CD14-positive monocyte (primary cell): ENCODE data around the gene UBE2D4. TPM values are rescaled to one million over a fixed set of nuclear protein-coding genes. Genes with fewer than 3 reads are reported as not detected.

ENCODE experiments used
- DNase-seq, 3 donors: peaks; one replicate each; pipeline ENCODE4 v3.0.0-alpha.2; 2011 to 2022
- H2AFZ ChIP-seq: 2 replicates; pipeline ENCODE4 v1.6.0; 2012; ENCODE audit warnings: mild to moderate bottlenecking, low read depth, low read length, inconsistent platforms; ENCODE audit not compliant: insufficient read depth, poor library complexity, severe bottlenecking
- H3K27ac ChIP-seq, 2 donors: 1 replicate in 1 of 2; 2 replicates in 1 of 2; pipeline ENCODE4 v1.5.1; 2012 to 2013; ENCODE audit warnings: low read length in 2 of 2, control low read depth in 1 of 2, inconsistent platforms in 1 of 2, low read depth in 1 of 2, mild to moderate bottlenecking in 1 of 2
- H3K27me3 ChIP-seq, 2 donors: one replicate each; pipeline versions ENCODE4 v1.6.0 to v1.6.1; 2011 to 2013; ENCODE audit warnings: low read length in 2 of 2; ENCODE audit not compliant: control insufficient read depth in 2 of 2, insufficient read depth in 2 of 2
- H3K36me3 ChIP-seq, 2 donors: replicated peaks in 1 of 2; 1 replicate in 1 of 2; 2 replicates in 1 of 2; pipeline versions ENCODE4 v1.5.1 to v1.6.1; 2012 to 2013; ENCODE audit warnings: low read length in 2 of 2, control low read depth in 1 of 2, inconsistent platforms in 1 of 2, mild to moderate bottlenecking in 1 of 2; ENCODE audit not compliant: insufficient read depth in 2 of 2, control insufficient read depth in 1 of 2
- H3K4me1 ChIP-seq, 2 donors: 1 replicate in 1 of 2; 2 replicates in 1 of 2; pipeline versions ENCODE4 v1.5.1 to v1.6.1; 2012 to 2013; ENCODE audit warnings: low read length in 2 of 2, control low read depth in 1 of 2, inconsistent platforms in 1 of 2, mild to moderate bottlenecking in 1 of 2, moderate library complexity in 1 of 2; ENCODE audit not compliant: insufficient read depth in 2 of 2, control insufficient read depth in 1 of 2
- H3K4me2 ChIP-seq: replicated peaks from 2 replicates; pipeline ENCODE3; 2012; ENCODE audit warnings: low read length, moderate library complexity, mild to moderate bottlenecking; ENCODE audit not compliant: poor library complexity, severe bottlenecking; ENCODE audit errors: extremely low read depth
- H3K4me3 ChIP-seq, 3 experiments: fragments of 200-600 bp in 1 of 3; sonication (generic) in 1 of 3; replicated peaks in 1 of 3; 1 replicate in 2 of 3; 2 replicates in 1 of 3; pipeline ENCODE4 v1.5.1; 2011 to 2013; ENCODE audit warnings: low read length in 3 of 3, mild to moderate bottlenecking in 3 of 3, control low read depth in 2 of 3, low read depth in 2 of 3, inconsistent platforms in 1 of 3, moderate library complexity in 1 of 3
- H3K79me2 ChIP-seq: 2 replicates; pipeline ENCODE4 v1.6.0; 2012; ENCODE audit warnings: mild to moderate bottlenecking, control low read depth, inconsistent platforms, low read length, moderate library complexity; ENCODE audit not compliant: insufficient read depth
- H3K9ac ChIP-seq: 2 replicates; pipeline ENCODE4 v1.6.0; 2017; ENCODE audit warnings: low read length, mild to moderate bottlenecking; ENCODE audit not compliant: insufficient read depth, poor library complexity, severe bottlenecking
- H3K9me3 ChIP-seq, 2 donors: replicated peaks in 1 of 2; 1 replicate in 1 of 2; 2 replicates in 1 of 2; pipeline versions ENCODE4 v1.5.1 to v1.6.1; 2012 to 2013; ENCODE audit warnings: low read length in 2 of 2, control low read depth in 1 of 2; ENCODE audit not compliant: control insufficient read depth in 1 of 2, insufficient read depth in 1 of 2
- H4K20me1 ChIP-seq: 2 replicates; pipeline ENCODE4 v1.6.0; 2012; ENCODE audit warnings: mild to moderate bottlenecking, low read length, control low read depth, moderate library complexity; ENCODE audit not compliant: insufficient read depth
- H3K27ac Mint-ChIP-seq, 7 donors: one replicate each; pipeline ENCODE4 v1.8.0; 2020; ENCODE audit warnings: mild to moderate bottlenecking in 7 of 7, mixed read lengths in 7 of 7, moderate library complexity in 6 of 7, inconsistent platforms in 2 of 7
- H3K27me3 Mint-ChIP-seq, 3 donors: one replicate each; pipeline ENCODE4 v1.8.0; 2021 to 2022; ENCODE audit warnings: low read depth in 3 of 3, mild to moderate bottlenecking in 3 of 3, mixed read lengths in 3 of 3, moderate library complexity in 3 of 3, inconsistent platforms in 1 of 3
- H3K36me3 Mint-ChIP-seq, 2 donors: one replicate each; pipeline ENCODE4 v1.8.0; 2020; ENCODE audit warnings: mixed read lengths in 2 of 2, inconsistent platforms in 1 of 2, mild to moderate bottlenecking in 1 of 2
- H3K4me1 Mint-ChIP-seq: one replicate; pipeline ENCODE4 v1.8.0; 2020; ENCODE audit warnings: mild to moderate bottlenecking, mixed read lengths
- H3K4me3 Mint-ChIP-seq, 2 donors: one replicate each; pipeline ENCODE4 v1.8.0; 2020; ENCODE audit warnings: mild to moderate bottlenecking in 2 of 2, mixed read lengths in 2 of 2, moderate library complexity in 1 of 2
- H3K9me3 Mint-ChIP-seq, 7 donors: one replicate each; pipeline ENCODE4 v1.8.0; 2020 to 2022; ENCODE audit warnings: mixed read lengths in 7 of 7, mild to moderate bottlenecking in 6 of 7, moderate library complexity in 6 of 7, inconsistent platforms in 2 of 7
- WGBS: methylation state at CpG from one replicate; pipeline ENCODE4 v1.1.5; 2013; ENCODE audit warnings: missing lambda C conversion rate; ENCODE audit not compliant: insufficient coverage; 5-methylcytosine and 5-hydroxymethylcytosine counted together
- intact Hi-C, 2 donors: fragments of 100-400 bp; cut with micrococcal nuclease; formaldehyde crosslinking; loops; one replicate each; pipeline versions ENCODE4 v1.15.0 to v1.15.1; 2023
- polyA plus RNA-seq, 3 donors: library from polyadenylated mRNA; depleted of rRNA in 1 of 3; unstranded in 2 of 3; stranded (reverse) in 1 of 3; fragments of 300-500 nt in 2 of 3; fragments of >200 nt in 1 of 3; fragmentation: Illumina TruSeq in 2 of 3; gene quantifications; 1 replicate in 2 of 3; 2 replicates in 1 of 3; pipeline ENCODE4 v1.2.3, GENCODE V29; 2012 to 2021
- TF ChIP-seq, protein P1 (sequence below): fragments of 200-600 bp; IDR thresholded peaks from one replicate; pipeline ENCODE4 v1.8.0; 2022; ENCODE audit warnings: antibody characterized with exemption, mild to moderate bottlenecking

The UBE2D4 gene
- polyA plus RNA-seq, 3 donors: 8.2 to 10.9 (median 8.8) TPM

DNA sequence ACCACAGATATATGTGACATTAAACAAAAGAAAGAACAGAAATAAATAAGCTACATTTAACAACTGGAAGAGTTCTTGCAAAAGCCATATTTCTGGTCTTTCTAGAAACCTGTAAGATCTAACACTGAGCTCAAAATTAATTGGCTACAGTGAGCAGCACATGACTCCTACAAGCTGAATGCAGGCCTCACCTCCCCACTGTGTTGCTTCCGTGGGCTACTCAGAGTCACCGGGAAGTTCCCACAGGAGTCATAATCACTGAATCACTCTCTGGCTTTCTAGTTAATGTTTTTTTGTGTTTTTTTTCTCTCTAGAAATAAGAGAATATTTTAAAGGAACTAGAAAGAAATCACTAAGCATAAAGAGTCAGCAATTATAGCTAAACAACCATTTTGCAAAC is 46.8 kb upstream of the UBE2D4 start:
- peaks cover 63 to 76% of the 10 kb centered on the region in 2 donors for H3K36me3 Mint-ChIP-seq
- peak overlapping the region in 1 of 7 donors; percentile 27 for H3K27ac Mint-ChIP-seq
- H3K4me2 ChIP-seq: no peak overlapping the region
- peaks cover 11 to 13% of the 10 kb centered on the region in 2 donors for H3K4me1 ChIP-seq
- no peaks in the 10 kb centered on the region for H3K27me3 ChIP-seq
- no peaks in the 10 kb centered on the region for H3K9me3 ChIP-seq
- no peaks in the 10 kb centered on the region for H3K9me3 Mint-ChIP-seq
- no peak overlapping the region for H3K4me3 ChIP-seq
- no peak overlapping the region for H3K27ac ChIP-seq
- peaks cover 41 to 64% of the 10 kb centered on the region in 2 donors for H3K36me3 ChIP-seq
- no peak overlapping the region for H2AFZ ChIP-seq
- H3K4me1 Mint-ChIP-seq: peaks cover 12% of the 10 kb centered on the region
- peak in 1 of 3 donors; percentile 51 for DNase-seq
- no peaks in the 10 kb centered on the region for H3K27me3 Mint-ChIP-seq
- intact Hi-C loops: no loop called here
- no peaks in the 10 kb centered on the region for H4K20me1 ChIP-seq
- no peaks in the 10 kb centered on the region for H3K79me2 ChIP-seq
- no peak overlapping the region for H3K4me3 Mint-ChIP-seq
- TF ChIP-seq, protein P1, sequence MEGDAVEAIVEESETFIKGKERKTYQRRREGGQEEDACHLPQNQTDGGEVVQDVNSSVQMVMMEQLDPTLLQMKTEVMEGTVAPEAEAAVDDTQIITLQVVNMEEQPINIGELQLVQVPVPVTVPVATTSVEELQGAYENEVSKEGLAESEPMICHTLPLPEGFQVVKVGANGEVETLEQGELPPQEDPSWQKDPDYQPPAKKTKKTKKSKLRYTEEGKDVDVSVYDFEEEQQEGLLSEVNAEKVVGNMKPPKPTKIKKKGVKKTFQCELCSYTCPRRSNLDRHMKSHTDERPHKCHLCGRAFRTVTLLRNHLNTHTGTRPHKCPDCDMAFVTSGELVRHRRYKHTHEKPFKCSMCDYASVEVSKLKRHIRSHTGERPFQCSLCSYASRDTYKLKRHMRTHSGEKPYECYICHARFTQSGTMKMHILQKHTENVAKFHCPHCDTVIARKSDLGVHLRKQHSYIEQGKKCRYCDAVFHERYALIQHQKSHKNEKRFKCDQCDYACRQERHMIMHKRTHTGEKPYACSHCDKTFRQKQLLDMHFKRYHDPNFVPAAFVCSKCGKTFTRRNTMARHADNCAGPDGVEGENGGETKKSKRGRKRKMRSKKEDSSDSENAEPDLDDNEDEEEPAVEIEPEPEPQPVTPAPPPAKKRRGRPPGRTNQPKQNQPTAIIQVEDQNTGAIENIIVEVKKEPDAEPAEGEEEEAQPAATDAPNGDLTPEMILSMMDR: no peak
- no CpG with 5 or more reads among the region's 2 CpGs for WGBS
- H3K9ac ChIP-seq: no peak overlapping the region

DNA sequence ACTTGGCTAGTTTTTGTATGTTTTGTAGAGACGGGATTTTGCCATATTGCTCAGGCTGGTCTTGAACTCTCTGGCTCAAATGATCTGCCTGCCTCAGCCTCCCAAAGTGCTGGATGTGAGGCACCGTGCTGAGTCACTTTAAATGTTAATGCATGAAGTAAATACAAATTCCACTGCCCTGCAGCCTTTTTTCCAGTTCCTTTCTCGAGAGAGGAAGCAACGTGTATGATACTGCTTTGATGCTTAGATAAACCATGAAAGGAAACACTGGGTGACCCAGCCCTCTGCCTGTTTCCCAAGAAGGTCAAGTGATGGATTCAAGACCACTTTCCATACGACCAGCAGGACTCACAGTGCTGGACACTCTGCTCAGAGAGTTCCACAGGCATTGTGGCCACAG is 45.6 kb upstream of the UBE2D4 start:
- Histone ChIP-seq H2AFZ (no peak overlapping the region), H4K20me1 (no peaks in the 10 kb centered on the region), H3K4me2 (no peak overlapping the region), H3K4me1 (peaks cover 10 to 11% of the 10 kb centered on the region in 2 donors), H3K4me3 (no peak overlapping the region), H3K36me3 (peaks cover 42 to 75% of the 10 kb centered on the region in 2 donors), H3K79me2 (no peaks in the 10 kb centered on the region), H3K9me3 (no peaks in the 10 kb centered on the region), H3K9ac (no peak overlapping the region), H3K27ac (no peak overlapping the region), H3K27me3 (no peaks in the 10 kb centered on the region)
- Mint-ChIP-seq H3K9me3 (no peaks in the 10 kb centered on the region), H3K4me3 (no peak overlapping the region), H3K27me3 (no peaks in the 10 kb centered on the region), H3K27ac (peak overlapping the region in 3 of 7 donors; percentile 32 to 45 (median 35)), H3K36me3 (peaks cover 65 to 78% of the 10 kb centered on the region in 2 donors), H3K4me1 (peaks cover 11% of the 10 kb centered on the region)
- intact Hi-C loops: no loop called here
- TF ChIP-seq, protein P1: no peak
- DNase-seq: no peak
- 83% methylated on average over 3 of the region's 5 CpGs for WGBS
